DOHH2 (cell line): Measurements from ENCODE around the gene IER2.
"Not testable (repeated sequence)": the region's sequence is repeated elsewhere in the genome, so short reads cannot be mapped to it uniquely, and the experiment has no call there.

Experiments
- H3F3A ChIP-seq: fragments of 200-600 bp; sonication (generic), shearing (Covaris generic); 2 replicates; pipeline ENCODE4 v1.6.0; 2016; ENCODE audit warnings: antibody characterized with exemption, mild to moderate bottlenecking; ENCODE audit not compliant: control insufficient read depth, insufficient read depth
- H3K27ac ChIP-seq: fragments of 200-600 bp; sonication (generic); 2 replicates; pipeline ENCODE4 v1.5.1; 2014; ENCODE audit warnings: low read depth, mild to moderate bottlenecking, low read length, moderate library complexity
- H3K27me3 ChIP-seq: fragments of 200-600 bp; sonication (generic); 2 replicates; pipeline ENCODE4 v1.6.1; 2014; ENCODE audit warnings: mild to moderate bottlenecking, low read length, mixed read lengths; ENCODE audit not compliant: control insufficient read depth
- H3K36me3 ChIP-seq: fragments of 200-600 bp; sonication (generic); 2 replicates; pipeline ENCODE4 v1.6.1; 2014; ENCODE audit warnings: mild to moderate bottlenecking, low read length, moderate library complexity, mixed read lengths; ENCODE audit not compliant: control insufficient read depth
- H3K4me1 ChIP-seq: fragments of 200-600 bp; sonication (generic); 2 replicates; pipeline ENCODE4 v1.6.1; 2014; ENCODE audit warnings: mild to moderate bottlenecking, low read length, mixed read lengths; ENCODE audit not compliant: control insufficient read depth
- H3K4me2 ChIP-seq: fragments of 200-600 bp; sonication (generic); 2 replicates; pipeline ENCODE4 v1.6.0; 2014; ENCODE audit warnings: mild to moderate bottlenecking, low read length, moderate library complexity
- H3K4me3 ChIP-seq: fragments of 200-600 bp; sonication (generic); 2 replicates; pipeline ENCODE4 v1.5.1; 2014; ENCODE audit warnings: mild to moderate bottlenecking, low read length, mixed read lengths
- H3K79me2 ChIP-seq: fragments of 200-600 bp; sonication (generic); 2 replicates; pipeline ENCODE4 v1.6.1; 2014; ENCODE audit warnings: mild to moderate bottlenecking, low read length, mixed read lengths; ENCODE audit not compliant: control insufficient read depth
- H3K9me2 ChIP-seq: fragments of 200-600 bp; sonication (generic); replicated peaks from 2 replicates; pipeline ENCODE4 v1.6.1; 2014; ENCODE audit warnings: mild to moderate bottlenecking, low read length, mixed read lengths; ENCODE audit not compliant: control insufficient read depth
- H3K9me3 ChIP-seq: fragments of 200-600 bp; sonication (generic); 2 replicates; pipeline ENCODE4 v1.6.1; 2014; ENCODE audit warnings: antibody characterized with exemption, low read length, mixed read lengths; ENCODE audit not compliant: control insufficient read depth, insufficient read depth
- H4K20me1 ChIP-seq: fragments of 200-600 bp; sonication (generic); 2 replicates; pipeline ENCODE4 v1.6.0; 2014; ENCODE audit warnings: low read depth, mild to moderate bottlenecking, antibody characterized with exemption, low read length, moderate library complexity; ENCODE audit not compliant: control insufficient read depth, insufficient read depth
- CTCF ChIP-seq: fragments of 200-600 bp; sonication (generic); IDR thresholded peaks from one replicate; pipeline ENCODE4 v1.5.1; 2014; ENCODE audit warnings: antibody characterized with exemption, mild to moderate bottlenecking, low read depth, low read length; ENCODE audit not compliant: poor library complexity, severe bottlenecking
- EZH2phosphoT487 ChIP-seq: fragments of 200-600 bp; sonication (generic); IDR thresholded peaks from 2 replicates; pipeline ENCODE4 v1.6.1; 2017; ENCODE audit warnings: borderline replicate concordance, mild to moderate bottlenecking, antibody characterized with exemption, low read length, moderate library complexity, mixed read lengths

The IER2 gene

DNA sequence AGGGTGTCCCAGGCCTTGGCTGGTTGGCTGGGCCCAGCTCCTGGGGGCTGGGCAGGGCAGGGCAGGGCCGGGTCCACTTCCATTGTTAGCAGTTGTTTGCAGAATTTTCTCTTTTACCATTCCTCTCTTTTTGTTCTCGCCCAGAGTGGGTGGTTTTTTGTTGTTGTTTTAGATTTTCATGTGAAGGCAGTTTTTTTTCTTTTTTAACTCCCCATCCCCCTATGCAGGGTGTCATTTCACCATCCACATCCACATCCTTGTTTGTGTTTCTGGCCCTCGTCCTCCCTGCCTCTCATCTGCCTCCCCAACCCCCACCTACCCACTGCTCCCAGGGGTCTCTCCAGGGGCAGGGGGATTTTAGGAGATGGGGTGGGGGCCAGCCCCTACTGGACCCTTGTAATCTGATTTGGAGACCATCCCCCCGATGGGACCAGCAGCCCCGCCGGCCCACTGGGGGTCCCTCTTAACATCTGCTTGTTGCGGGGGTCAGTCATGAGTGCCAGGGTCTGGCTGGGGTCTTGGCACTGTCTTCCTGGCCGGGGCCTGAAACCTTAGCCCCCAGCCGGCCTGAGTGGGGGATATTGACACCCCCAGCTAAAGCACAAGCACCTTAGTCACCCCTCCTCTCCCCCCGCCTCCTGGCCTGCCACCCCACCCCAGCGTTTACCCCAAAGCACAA is 10.4 kb upstream of the IER2 start:
- Histone ChIP-seq H3K79me2 (peaks cover 4% of the 10 kb centered on the region; the same call in 1 of the 2 replicates), H3K36me3 (peaks cover 41% of the 10 kb centered on the region), H3K9me3 (no peaks in the 10 kb centered on the region), H3K4me2 (no peak overlapping the region), H4K20me1 (no peaks in the 10 kb centered on the region), H3F3A (no peaks in the 10 kb centered on the region; the same call in 1 of the 2 replicates), H3K4me1 (no peaks in the 10 kb centered on the region), H3K27me3 (no peaks in the 10 kb centered on the region), H3K9me2 (no peaks in the 10 kb centered on the region), H3K4me3 (no peak overlapping the region), H3K27ac (no peak overlapping the region)
- no peak for TF ChIP-seq CTCF
- TF ChIP-seq EZH2phosphoT487 = no peak

DNA sequence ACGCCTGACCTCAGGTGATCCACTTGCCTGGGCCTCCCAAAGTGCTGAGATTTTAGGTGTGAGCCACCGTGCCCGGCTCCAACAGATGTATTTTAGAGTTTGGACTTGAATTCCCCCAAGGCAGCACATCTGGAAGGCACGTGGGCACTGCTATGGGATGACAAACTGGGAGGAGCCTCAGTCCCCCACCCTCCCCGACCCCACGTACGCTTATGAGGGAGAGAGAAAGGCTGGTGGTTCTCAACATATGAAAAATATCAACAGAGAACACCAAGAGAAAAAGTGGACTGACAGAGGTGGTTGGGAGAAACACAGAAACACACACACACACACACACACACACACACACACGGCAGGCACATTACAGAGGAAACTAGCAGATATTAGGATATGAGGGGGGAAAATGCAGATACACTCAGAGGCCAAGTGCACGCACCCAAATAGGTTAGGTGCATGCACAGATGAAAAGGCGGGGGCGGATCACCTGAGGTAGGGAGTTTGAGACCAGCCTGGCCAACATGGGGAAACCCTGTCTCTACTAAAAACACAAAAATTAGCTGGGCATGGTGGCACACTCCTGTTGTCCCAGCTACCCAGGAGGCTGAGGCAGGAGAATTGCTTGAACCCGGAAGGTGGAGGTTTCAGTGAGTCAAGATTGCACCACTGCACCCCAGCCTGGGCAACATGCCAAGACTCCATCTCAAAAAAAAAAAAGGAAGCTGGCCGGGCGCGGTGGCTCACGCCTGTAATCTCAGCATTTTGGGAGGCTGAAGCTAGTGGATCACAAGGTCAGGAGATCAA is 3.2 kb upstream of the IER2 start:
- TF ChIP-seq EZH2phosphoT487 (no peak), CTCF (no peak)
- no peak overlapping the region for H3K27ac ChIP-seq
- no peak overlapping the region for H3K4me3 ChIP-seq
- H3K9me3 ChIP-seq = no peaks in the 10 kb centered on the region
- no peaks in the 10 kb centered on the region for H3K9me2 ChIP-seq
- H4K20me1 ChIP-seq = no peaks in the 10 kb centered on the region
- peaks cover 11% of the 10 kb centered on the region for H3K36me3 ChIP-seq
- peaks cover 22% of the 10 kb centered on the region for H3K4me1 ChIP-seq
- peaks cover 3% of the 10 kb centered on the region; the same call in 1 of the 2 replicates for H3F3A ChIP-seq
- no peak overlapping the region for H3K4me2 ChIP-seq
- H3K27me3 ChIP-seq = no peaks in the 10 kb centered on the region
- H3K79me2 ChIP-seq = peaks cover 22% of the 10 kb centered on the region

DNA sequence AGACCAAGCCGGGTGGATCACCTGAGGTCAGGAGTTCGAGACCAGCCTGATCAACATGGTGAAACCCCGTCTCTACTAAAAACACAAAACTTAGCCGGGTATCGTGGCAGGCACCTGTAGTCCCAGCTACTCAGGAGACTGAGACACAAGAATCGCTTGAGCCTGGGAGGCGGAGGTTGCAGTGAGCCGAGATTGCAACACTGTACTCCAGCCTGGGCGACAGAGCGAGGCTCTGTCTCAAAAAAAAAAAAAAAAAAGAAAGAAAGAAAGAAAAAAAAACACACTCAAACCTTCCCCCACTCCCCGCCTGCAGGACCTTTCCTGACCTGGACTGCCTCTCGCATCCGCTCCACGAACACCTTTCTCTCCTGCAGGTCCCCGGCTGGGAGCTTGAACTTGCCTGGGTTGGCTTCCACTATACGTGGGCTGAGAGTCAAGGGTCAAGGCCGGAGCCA is 1.0 kb upstream of the IER2 start:
- not testable (repeated sequence) for H3K27ac ChIP-seq, H4K20me1 ChIP-seq, H3K27me3 ChIP-seq, H3F3A ChIP-seq, H3K9me3 ChIP-seq, H3K9me2 ChIP-seq
- peak overlapping the region; percentile 96 for H3K4me3 ChIP-seq
- H3K4me1 ChIP-seq = peaks cover 29% of the 10 kb centered on the region
- H3K4me2 ChIP-seq = peak overlapping the region; percentile 78
- H3K36me3 ChIP-seq = peaks cover 29% of the 10 kb centered on the region
- H3K79me2 ChIP-seq = peaks cover 43% of the 10 kb centered on the region
